Tibial nerve (tissue), 4 donors: ENCODE measurements around the gene CHKB. TPM values are rescaled to one million over a fixed set of nuclear protein-coding genes. Genes with fewer than 3 reads are reported as not detected.

Experiments used
- DNase-seq, 2 donors: peaks; one replicate each; pipeline ENCODE4 v3.0.0-alpha.2; 2019; ENCODE audit warnings: low spot score in 2 of 2
- H3K27ac ChIP-seq, 4 donors: fragments of 200-600 bp; sonication (generic) in 3 of 4; one replicate each; pipeline ENCODE4 v1.5.1; 2017 to 2019; ENCODE audit warnings: mild to moderate bottlenecking in 1 of 4
- H3K27me3 ChIP-seq, 2 donors: fragments of 200-600 bp; sonication (generic) in 1 of 2; one replicate each; pipeline versions ENCODE4 v1.5.1 to v1.6.0; 2017 to 2019
- H3K36me3 ChIP-seq, 3 donors: fragments of 200-600 bp; sonication (generic); one replicate each; pipeline ENCODE4 v1.5.1; 2018 to 2019
- H3K4me1 ChIP-seq, 4 donors: fragments of 200-600 bp; sonication (generic) in 3 of 4; one replicate each; pipeline ENCODE4 v1.5.1; 2017 to 2019
- H3K4me3 ChIP-seq, 4 donors: fragments of 200-600 bp; sonication (generic) in 3 of 4; one replicate each; pipeline ENCODE4 v1.5.1; 2017 to 2019; ENCODE audit warnings: mild to moderate bottlenecking in 1 of 4, moderate library complexity in 1 of 4
- H3K9me3 ChIP-seq, 4 donors: fragments of 200-600 bp; sonication (generic) in 3 of 4; one replicate each; pipeline ENCODE4 v1.5.1; 2017 to 2019
- EP300 ChIP-seq, 2 donors: sonication (generic); formaldehyde crosslinking; IDR thresholded peaks; one replicate each; pipeline ENCODE4 v1.6.1; 2017; ENCODE audit warnings: antibody characterized with exemption in 2 of 2, mild to moderate bottlenecking in 1 of 2
- POLR2A ChIP-seq, 2 donors: fragments of 450-650 bp; IDR thresholded peaks; one replicate each; pipeline ENCODE4 v1.6.1; 2017; ENCODE audit warnings: antibody characterized with exemption in 2 of 2, mild to moderate bottlenecking in 2 of 2, moderate library complexity in 2 of 2
- WGBS, 2 donors: methylation state at CpG; one replicate each; pipeline ENCODE4 v1.1.5; 2018; 5-methylcytosine and 5-hydroxymethylcytosine counted together
- total RNA-seq, 4 donors: library from RNA; depleted of rRNA; stranded (reverse); fragments of >200 nt; gene quantifications; one replicate each; pipeline ENCODE4 v1.1.0, GENCODE V29; 2016
- TF ChIP-seq, protein P1 (sequence below), 5 experiments: fragments of 200-600 bp in 3 of 5; fragments of 450-650 bp in 2 of 5; sonication (generic) in 3 of 5; IDR thresholded peaks; one replicate each; pipeline ENCODE4 v1.5.1; 2016 to 2019; ENCODE audit warnings: antibody characterized with exemption in 5 of 5, mild to moderate bottlenecking in 3 of 5, moderate library complexity in 2 of 5

The CHKB gene
- total RNA-seq, 4 donors from 2014 or later = 55.9 to 95.4 (median 74.4) TPM

DNA sequence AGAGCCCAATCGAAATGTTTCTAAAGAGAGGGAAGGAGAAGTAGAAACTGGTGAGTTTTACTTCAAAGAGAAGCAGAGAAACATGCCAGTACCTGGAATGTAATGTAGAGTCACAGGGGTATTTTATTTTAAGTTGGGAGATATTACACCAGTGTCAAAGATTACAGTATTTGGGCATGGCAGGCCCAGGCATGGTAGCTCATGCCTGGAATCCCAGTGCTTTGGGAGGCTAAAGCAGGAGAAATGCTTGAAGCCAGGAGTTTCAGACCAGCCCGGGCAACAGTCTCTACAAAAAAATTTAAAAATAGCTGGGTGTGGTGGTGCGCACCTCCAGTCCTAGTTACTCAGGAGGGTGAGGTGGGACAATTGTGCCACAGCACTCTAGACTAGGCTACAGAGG, 22.6 kb downstream of the CHKB start:
- no peak for TF ChIP-seq EP300 (IDR thresholded peaks at IDR 0.05)
- TF ChIP-seq POLR2A (IDR thresholded peaks at IDR 0.05) = no peak
- TF ChIP-seq, protein P1, sequence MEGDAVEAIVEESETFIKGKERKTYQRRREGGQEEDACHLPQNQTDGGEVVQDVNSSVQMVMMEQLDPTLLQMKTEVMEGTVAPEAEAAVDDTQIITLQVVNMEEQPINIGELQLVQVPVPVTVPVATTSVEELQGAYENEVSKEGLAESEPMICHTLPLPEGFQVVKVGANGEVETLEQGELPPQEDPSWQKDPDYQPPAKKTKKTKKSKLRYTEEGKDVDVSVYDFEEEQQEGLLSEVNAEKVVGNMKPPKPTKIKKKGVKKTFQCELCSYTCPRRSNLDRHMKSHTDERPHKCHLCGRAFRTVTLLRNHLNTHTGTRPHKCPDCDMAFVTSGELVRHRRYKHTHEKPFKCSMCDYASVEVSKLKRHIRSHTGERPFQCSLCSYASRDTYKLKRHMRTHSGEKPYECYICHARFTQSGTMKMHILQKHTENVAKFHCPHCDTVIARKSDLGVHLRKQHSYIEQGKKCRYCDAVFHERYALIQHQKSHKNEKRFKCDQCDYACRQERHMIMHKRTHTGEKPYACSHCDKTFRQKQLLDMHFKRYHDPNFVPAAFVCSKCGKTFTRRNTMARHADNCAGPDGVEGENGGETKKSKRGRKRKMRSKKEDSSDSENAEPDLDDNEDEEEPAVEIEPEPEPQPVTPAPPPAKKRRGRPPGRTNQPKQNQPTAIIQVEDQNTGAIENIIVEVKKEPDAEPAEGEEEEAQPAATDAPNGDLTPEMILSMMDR (IDR thresholded peaks at IDR 0.05) = no peak
- H3K27ac ChIP-seq = no peak overlapping the region

DNA sequence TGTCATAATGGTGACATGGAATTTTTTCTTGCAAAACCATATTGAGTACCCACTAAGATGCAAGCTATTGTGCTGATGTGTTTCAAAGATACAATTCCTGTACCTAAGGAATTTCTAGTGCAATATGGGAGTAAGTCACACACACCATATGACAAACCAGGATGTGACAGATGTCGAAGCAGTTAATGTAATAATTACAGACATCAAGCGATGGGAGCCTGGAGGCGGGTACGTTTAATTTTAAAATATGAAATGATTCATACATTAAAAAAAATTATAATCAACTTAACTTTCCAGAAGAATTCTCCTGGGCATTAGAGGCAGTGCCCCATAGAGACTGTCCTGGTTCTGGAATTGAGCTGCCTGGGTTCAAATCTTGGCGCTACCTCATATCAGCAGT, 25.9 kb downstream of the CHKB start:
- WGBS, 2 donors = 84 to 86% methylated on average over 5 of the region's 5 CpGs
- no peaks in the 10 kb centered on the region for H3K27me3 ChIP-seq
- DNase-seq = no peak
- no peak overlapping the region for H3K4me3 ChIP-seq
- no peaks in the 10 kb centered on the region for H3K9me3 ChIP-seq
- no peak for TF ChIP-seq POLR2A (IDR thresholded peaks at IDR 0.05)
- TF ChIP-seq EP300 (IDR thresholded peaks at IDR 0.05) = no peak
- TF ChIP-seq, protein P1 (IDR thresholded peaks at IDR 0.05) = no peak
- H3K27ac ChIP-seq = no peak overlapping the region
- H3K36me3 ChIP-seq = no peaks in the 10 kb centered on the region
- H3K4me1 ChIP-seq = no peaks in the 10 kb centered on the region

More for the DNA sequence above, 22.6 kb downstream of the CHKB start:
- Histone ChIP-seq H3K9me3 (no peaks in the 10 kb centered on the region), H3K4me3 (no peak overlapping the region), H3K27me3 (no peaks in the 10 kb centered on the region), H3K36me3 (no peaks in the 10 kb centered on the region), H3K4me1 (peaks cover 0 to 16% (median 6%) of the 10 kb centered on the region in 4 donors)
- no peak for DNase-seq
- 82 to 88% methylated on average over 3 of the region's 3 CpGs for WGBS, 2 donors

DNA sequence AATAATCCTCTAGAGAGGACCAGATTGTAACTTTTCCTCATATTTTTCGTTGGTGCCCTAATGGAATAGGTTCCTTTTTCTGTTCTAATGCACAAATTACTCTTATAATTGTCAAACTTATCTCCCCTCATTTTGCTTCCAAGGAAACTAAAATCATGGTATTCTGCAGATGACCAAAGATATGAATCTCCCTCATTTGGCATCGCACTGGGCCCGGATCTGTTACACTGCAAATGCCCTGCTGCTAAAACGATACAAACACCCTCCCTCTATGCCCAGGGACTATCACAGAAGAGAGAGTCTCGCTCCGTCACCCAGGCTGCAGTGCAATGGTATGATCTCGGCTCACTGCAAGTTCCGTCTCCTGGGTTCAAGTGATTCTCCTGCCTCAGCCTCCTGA, 29.3 kb downstream of the CHKB start:
- peaks cover 0 to 18% of the 10 kb centered on the region in 2 donors for H3K27me3 ChIP-seq
- no peak overlapping the region for H3K27ac ChIP-seq
- H3K9me3 ChIP-seq = no peaks in the 10 kb centered on the region
- DNase-seq = no peak
- 78 to 86% methylated on average over 8 of the region's 8 CpGs for WGBS, 2 donors
- no peaks in the 10 kb centered on the region for H3K36me3 ChIP-seq
- TF ChIP-seq, protein P1 (IDR thresholded peaks at IDR 0.05) = no peak
- TF ChIP-seq EP300 (IDR thresholded peaks at IDR 0.05) (no peak), POLR2A (IDR thresholded peaks at IDR 0.05) (no peak)
- peaks cover 0 to 9% (median 7%) of the 10 kb centered on the region in 4 donors for H3K4me1 ChIP-seq
- no peak overlapping the region for H3K4me3 ChIP-seq

DNA sequence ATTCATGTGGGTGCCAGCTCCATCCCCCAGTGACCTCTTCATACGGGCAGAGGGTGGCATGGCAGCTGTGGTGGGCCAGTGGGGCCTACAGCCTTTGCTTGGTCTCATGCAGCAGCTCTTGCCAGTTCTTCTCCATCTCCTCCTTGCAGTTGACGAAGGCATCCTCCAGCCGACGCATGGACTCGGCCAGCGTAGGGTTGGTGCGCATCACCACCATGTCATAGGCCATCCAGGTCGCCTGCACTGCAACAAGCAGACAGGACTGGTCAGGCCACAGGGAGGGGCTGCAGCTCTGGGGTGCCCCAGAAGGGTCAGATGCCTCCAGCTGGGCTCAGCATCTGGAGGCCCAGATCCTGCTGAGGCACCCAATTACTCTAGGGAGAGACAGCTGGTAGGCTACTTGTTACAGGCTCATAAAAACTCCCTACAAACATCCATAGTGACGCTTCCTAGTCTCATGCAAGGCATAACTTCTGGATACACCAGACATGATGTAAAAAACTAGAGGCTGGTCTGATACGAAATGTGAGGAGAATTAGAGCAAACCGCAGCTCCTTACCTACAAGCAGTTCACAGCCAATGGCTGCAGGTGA, 31.4 kb downstream of the CHKB start:
- WGBS, 2 donors = 93% methylated on average over 11 of the region's 11 CpGs

DNA sequence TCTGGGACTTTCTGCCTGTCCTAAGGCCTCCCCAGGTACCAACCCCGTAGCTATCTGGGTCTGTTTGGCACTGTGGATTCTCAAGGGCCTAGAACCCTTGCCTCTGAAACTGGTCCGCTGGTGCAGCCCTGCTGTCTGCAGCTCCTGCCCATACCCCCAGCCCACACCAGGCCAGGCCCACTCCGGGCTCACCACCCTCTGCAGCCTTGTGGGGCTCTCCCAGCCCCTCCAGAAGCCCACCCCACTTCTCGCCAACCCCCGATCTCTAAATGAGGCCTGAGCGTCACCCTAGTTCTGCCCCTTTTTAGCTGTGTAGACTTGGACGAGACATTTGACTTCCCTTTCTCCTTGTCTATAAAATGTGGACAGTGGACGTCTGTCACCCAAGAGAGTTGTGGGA, 32.3 kb downstream of the CHKB start:
- no peaks in the 10 kb centered on the region for H3K36me3 ChIP-seq
- DNase-seq = no peak
- H3K4me3 ChIP-seq = no peak overlapping the region
- peaks cover 0 to 45% of the 10 kb centered on the region in 2 donors for H3K27me3 ChIP-seq
- TF ChIP-seq EP300 (IDR thresholded peaks at IDR 0.05) (no peak), POLR2A (IDR thresholded peaks at IDR 0.05) (no peak)
- TF ChIP-seq, protein P1 (IDR thresholded peaks at IDR 0.05) = no peak
- 83 to 86% methylated on average over 8 of the region's 8 CpGs for WGBS, 2 donors
- H3K27ac ChIP-seq = no peak overlapping the region
- no peaks in the 10 kb centered on the region for H3K9me3 ChIP-seq
- peaks cover 0 to 25% (median 9%) of the 10 kb centered on the region in 4 donors for H3K4me1 ChIP-seq

More for the DNA sequence above, 31.4 kb downstream of the CHKB start:
- no peak overlapping the region for H3K27ac ChIP-seq
- H3K4me1 ChIP-seq = peaks cover 0 to 25% (median 9%) of the 10 kb centered on the region in 4 donors
- no peak for TF ChIP-seq EP300 (IDR thresholded peaks at IDR 0.05)
- TF ChIP-seq POLR2A (IDR thresholded peaks at IDR 0.05) = no peak
- TF ChIP-seq, protein P1 (IDR thresholded peaks at IDR 0.05) = no peak
- no peak for DNase-seq
- H3K9me3 ChIP-seq = no peaks in the 10 kb centered on the region
- no peak overlapping the region for H3K4me3 ChIP-seq
- peaks cover 0 to 37% of the 10 kb centered on the region in 2 donors for H3K27me3 ChIP-seq
- H3K36me3 ChIP-seq = no peaks in the 10 kb centered on the region
